ENCODE results near the gene SPO11.

DNA sequence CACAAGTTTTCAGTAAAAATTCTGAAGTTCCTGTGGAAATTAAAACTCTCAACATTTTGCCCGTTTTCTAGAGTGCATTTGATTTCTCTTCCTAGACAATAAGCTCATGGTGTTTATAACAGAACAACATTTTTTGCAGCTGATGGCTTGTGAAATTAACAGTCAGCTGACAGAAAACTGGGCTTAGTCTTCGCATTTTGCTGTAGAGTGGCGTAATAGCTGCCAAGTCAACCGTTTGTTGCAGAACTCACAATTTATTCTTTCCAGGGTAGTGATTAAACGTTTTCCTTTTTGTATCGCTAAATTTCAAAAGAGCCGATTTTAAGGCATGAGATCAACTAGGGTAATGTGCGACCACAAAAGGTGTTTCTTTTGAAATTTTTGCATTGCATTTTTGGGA lies 1.4 kb downstream of the SPO11 start:
- TF ChIP-seq, protein P1, sequence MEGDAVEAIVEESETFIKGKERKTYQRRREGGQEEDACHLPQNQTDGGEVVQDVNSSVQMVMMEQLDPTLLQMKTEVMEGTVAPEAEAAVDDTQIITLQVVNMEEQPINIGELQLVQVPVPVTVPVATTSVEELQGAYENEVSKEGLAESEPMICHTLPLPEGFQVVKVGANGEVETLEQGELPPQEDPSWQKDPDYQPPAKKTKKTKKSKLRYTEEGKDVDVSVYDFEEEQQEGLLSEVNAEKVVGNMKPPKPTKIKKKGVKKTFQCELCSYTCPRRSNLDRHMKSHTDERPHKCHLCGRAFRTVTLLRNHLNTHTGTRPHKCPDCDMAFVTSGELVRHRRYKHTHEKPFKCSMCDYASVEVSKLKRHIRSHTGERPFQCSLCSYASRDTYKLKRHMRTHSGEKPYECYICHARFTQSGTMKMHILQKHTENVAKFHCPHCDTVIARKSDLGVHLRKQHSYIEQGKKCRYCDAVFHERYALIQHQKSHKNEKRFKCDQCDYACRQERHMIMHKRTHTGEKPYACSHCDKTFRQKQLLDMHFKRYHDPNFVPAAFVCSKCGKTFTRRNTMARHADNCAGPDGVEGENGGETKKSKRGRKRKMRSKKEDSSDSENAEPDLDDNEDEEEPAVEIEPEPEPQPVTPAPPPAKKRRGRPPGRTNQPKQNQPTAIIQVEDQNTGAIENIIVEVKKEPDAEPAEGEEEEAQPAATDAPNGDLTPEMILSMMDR (IDR thresholded peaks at IDR 0.05): no peak
- no peak for TF ChIP-seq POLR2A (IDR thresholded peaks at IDR 0.05)

Data from Peyer's patch (tissue), 4 donors.